CMK (cell line): ENCODE data around the gene DISP3.

Experiments used
- DNase-seq: peaks from one replicate; pipeline ENCODE4 v3.0.0-alpha.2; 2010; ENCODE audit warnings: low read depth

Gene DISP3

GRCh38 chr1:11461531-11462137 is 17.3 kb upstream of the DISP3 start:
- no peak for DNase-seq

- DNase-seq = no peak
Measured at GRCh38 chr1:11462224-11462923, 16.6 kb upstream of the DISP3 start.

GRCh38 chr1:11463177-11463576 is 15.8 kb upstream of the DISP3 start:
- no peak for DNase-seq

GRCh38 chr1:11465307-11465706 is 13.6 kb upstream of the DISP3 start:
- DNase-seq = no peak

GRCh38 chr1:11466416-11466815 is 12.5 kb upstream of the DISP3 start:
- DNase-seq = no peak

GRCh38 chr1:11468878-11469277 is 10.1 kb upstream of the DISP3 start:
- no peak for DNase-seq

- DNase-seq = no peak
Measured at GRCh38 chr1:11470912-11471311, 8.0 kb upstream of the DISP3 start.

- DNase-seq = no peak
Measured at GRCh38 chr1:11471473-11471872, 7.5 kb upstream of the DISP3 start.

GRCh38 chr1:11472284-11472683 is 6.7 kb upstream of the DISP3 start:
- DNase-seq = no peak

GRCh38 chr1:11472741-11473140 is 6.2 kb upstream of the DISP3 start:
- DNase-seq = no peak

- DNase-seq = peak; percentile 12
Measured at GRCh38 chr1:11473491-11474034, 5.4 kb upstream of the DISP3 start.

GRCh38 chr1:11474826-11475225 is 4.1 kb upstream of the DISP3 start:
- no peak for DNase-seq

- no peak for DNase-seq
Measured at GRCh38 chr1:11475748-11476147, 3.2 kb upstream of the DISP3 start.

- DNase-seq = no peak
Measured at GRCh38 chr1:11479375-11479979, 522 bp downstream of the DISP3 start.

GRCh38 chr1:11481019-11481418 is 2.1 kb downstream of the DISP3 start:
- no peak for DNase-seq

- no peak for DNase-seq
Measured at GRCh38 chr1:11482198-11482597, 3.2 kb downstream of the DISP3 start.

- no peak for DNase-seq
Measured at GRCh38 chr1:11482701-11483479, 3.9 kb downstream of the DISP3 start.

GRCh38 chr1:11483581-11484320 is 4.8 kb downstream of the DISP3 start:
- DNase-seq = no peak

GRCh38 chr1:11484321-11484655 is 5.3 kb downstream of the DISP3 start:
- no peak for DNase-seq

- DNase-seq = no peak
Measured at GRCh38 chr1:11485191-11485590, 6.2 kb downstream of the DISP3 start.

GRCh38 chr1:11486231-11487009 is 7.5 kb downstream of the DISP3 start:
- no peak for DNase-seq
